ENCODE measurements around the gene CCDC85A.
A peak's percentile ranks its signal among the peaks of the same experiment; 100 is the strongest.

Gene CCDC85A

DNA sequence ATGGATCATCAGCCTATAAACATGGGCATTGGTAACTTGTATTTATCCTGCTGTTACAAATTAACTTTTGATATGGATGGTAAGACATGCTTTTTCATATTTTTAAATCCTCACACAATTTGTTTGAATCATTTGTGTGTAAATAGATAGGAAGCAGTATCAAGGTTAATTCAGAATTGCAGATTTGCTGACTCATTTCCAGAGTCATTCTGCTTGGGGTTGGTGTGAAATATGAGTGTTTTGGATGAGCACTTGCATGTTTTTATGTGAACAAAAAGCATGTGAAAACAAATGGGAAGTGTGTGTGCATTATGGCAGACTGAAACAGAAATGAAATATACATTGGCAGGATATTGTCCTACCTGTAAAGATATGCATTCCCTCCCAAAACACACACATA, 11.8 kb downstream of the CCDC85A start:
- no peak for DNase-seq (ENCODE audit: low spot score)

DNA sequence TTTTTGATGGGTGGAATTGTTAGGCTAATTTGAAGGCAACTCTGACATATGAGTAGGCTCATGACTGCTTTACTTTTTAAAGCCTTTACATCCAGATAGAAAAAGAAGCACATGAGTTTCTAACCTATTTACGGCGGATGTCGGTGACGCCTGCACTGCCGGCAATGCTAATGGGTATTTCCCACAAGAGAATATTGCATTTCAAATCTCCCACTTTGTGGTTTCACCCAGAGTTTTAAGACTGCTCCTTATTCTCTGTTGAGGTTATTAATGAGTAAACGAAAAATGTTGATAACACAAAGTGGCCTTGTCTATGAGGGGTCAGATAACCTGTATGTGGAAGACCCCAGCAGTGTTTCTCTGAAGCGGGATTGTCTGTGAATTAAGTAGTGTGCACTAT, 14.0 kb downstream of the CCDC85A start:
- no peak for DNase-seq (ENCODE audit: low spot score)

DNA sequence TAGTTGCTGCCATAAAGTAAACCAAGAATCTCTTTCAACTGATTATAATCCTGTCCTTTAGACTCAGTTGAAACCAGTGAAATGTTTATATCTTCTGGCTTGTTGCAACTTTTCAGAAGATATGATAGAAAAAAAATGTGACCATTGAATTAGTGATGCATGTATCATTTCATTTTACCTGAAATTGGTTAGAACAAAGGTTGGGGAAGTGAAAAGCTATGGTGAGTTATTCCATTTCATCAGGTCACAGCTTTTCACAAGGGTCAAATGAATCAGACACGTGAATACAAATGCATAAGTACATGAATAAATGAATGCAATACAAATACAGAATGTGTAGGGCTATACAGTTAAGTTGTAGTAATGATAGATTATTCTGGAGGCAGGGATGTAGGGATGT, 15.1 kb downstream of the CCDC85A start:
- DNase-seq (ENCODE audit: low spot score), result no peak

DNA sequence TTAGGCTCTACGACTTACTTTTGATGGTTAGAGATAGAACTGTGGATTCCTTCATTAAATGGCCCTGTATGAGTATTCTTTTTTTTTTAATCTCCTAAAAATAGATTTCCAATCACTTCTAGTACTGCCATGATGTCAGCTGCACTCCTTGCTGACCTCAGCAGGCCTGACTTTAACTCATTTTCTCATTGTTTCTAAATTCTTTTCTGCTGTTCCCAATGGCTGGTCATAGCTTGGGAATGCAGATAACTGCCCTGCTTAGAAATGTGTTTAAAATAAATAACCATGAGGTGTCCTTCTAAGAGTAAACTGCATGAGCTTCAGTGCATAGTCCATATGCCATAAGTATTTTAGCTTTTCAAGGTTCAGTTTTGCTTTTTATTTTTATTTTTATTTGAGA, 15.7 kb downstream of the CCDC85A start:
- DNase-seq (ENCODE audit: low spot score), result no peak

DNA sequence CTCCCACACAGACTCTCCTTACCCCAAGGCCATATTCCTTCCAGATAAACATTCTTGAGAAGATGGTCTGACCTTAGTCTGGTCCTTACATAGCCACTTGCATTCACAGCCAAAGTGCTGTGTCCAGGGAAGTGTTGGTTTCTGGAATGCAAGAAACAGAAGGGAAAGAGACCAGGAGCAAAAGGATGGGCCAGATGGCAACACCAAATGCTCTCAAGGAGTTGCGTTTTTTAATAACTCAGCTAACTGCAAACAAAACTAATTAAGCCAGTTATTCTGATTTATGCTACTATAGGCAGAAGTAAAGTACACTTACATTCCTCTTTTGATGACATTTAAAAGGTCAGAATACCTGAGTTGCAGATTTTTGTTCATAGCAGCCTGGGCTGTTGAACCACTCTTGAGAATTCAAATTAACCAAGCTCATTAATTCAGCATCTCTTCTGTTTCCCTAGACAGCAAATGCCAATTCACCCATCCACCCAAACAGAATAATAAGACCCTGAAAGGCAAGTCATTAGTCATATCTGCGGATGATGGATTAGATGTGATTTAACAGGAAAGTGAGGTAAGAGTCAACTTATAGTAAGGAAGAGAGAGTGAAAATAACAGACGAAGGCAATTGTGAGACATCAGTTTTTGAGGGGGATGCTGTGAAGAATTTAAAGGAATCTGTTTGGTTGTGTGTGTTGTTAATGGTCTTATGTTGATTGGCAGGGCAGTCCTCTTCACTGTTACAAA, 18.8 kb downstream of the CCDC85A start:
- peak; percentile 9 for DNase-seq (ENCODE audit: low spot score)

DNA sequence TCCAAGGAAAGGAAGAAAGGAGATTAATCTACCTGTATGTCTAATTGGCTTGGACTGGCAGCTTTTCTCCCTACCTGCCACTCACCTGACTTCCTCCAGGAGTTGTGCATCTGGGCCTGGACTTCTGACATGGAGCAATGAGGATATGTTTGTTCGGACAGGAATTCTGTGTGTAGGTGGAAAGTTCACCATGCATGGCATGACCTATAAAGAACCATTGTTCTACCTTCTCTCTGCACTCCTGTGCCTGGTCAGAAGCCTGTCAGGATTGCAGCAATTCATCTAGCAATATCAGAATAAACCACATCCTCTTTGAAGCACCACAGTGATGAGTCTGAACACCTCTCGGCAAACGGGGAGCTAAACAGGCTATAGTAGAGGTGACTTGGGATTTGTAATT, 20.8 kb downstream of the CCDC85A start:
- no peak for DNase-seq (ENCODE audit: low spot score)

DNA sequence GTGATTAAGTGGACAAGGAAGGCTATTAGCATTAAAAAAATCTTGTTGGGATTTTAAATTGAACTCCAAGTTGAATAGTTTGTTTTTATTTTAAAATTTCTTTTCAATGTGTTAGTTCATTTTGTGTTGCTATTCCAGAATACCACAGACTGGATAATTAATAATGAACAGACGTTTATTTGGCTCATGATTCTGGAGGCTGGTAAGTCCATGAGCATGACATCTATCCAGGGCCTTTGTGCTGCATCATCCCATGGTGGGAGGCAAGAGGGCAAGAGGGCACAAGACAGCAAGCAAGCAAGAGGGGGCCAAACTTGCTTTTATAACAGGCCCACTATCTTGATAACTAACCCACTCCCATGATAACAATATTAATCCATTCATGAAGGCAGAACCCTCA, 22.5 kb downstream of the CCDC85A start:
- DNase-seq (ENCODE audit: low spot score), result no peak

DNA sequence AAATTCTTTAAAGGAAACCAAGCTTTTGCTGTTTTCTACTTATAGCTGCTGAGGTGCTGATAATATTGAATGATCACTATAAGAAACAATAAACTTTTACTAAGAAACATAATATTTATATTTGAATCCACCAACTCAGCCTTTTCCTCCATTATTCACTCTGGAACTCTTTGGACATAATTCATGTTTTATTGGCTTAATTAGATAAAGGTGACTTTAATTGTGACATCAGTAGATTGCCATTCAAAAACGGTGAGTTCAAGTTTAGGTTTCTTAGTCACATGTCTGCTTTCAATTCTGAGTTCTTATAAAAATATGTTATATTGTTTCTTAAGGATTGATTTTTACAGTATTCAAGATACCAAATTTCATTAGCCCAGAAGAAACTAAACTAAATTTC, 24.0 kb downstream of the CCDC85A start:
- no peak for DNase-seq (ENCODE audit: low spot score)

DNA sequence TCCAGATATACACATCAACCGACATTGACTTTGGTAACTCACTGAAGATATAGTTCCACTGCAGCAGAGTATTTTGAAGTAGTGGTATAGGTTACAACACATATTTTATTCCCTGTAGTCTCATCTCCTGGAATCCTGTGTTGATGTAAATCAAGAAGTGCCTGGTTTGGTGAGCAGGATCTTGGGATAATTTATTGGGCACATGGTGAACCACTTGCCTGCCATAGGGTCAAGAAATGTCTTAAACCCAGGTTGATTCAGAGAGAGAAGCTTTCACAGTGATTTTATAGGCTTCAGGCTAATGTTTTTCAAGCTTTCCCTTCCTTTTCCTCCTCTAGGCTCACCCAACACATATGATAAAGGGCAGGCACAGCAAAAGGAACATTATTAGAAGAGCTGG, 24.6 kb downstream of the CCDC85A start:
- no peak for DNase-seq (ENCODE audit: low spot score)

DNA sequence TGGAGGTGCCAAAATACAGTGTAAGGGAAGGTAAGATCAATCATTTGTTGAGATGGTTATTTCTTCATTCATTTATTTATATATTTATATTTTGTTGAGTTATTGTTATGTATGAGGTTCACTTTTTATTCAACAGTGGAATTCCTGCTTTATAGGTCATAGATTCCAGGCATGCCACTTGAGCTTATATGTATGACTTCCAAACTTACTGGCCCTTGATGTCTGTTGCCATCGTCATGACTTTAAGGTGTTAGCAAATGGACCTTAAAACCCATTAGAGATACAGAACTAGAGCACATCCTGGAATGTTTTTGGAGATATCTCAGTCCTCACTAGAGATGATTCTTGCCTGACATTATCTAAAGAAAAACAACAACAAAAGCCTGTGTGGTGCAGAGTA, 25.9 kb downstream of the CCDC85A start:
- no peak for DNase-seq (ENCODE audit: low spot score)

DNA sequence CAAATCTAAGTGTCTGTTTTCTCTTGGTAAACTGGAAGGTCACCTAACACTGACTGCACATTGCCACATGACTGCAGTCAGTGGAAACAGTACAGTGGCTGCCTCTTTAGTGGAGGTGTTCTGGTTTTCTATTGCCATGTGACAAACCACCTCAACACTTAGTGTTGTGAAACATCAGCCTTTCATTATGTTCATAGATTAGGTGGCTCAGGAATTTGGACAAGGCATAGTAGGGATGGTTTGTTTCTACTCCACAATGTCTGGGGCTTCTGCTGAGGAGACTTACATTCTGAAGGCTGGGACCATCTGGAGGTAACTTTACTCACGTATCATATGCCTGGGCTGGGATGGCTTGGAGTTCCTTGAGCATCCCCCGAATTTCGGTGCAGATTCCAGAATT, 26.5 kb downstream of the CCDC85A start:
- no peak for DNase-seq (ENCODE audit: low spot score)

DNA sequence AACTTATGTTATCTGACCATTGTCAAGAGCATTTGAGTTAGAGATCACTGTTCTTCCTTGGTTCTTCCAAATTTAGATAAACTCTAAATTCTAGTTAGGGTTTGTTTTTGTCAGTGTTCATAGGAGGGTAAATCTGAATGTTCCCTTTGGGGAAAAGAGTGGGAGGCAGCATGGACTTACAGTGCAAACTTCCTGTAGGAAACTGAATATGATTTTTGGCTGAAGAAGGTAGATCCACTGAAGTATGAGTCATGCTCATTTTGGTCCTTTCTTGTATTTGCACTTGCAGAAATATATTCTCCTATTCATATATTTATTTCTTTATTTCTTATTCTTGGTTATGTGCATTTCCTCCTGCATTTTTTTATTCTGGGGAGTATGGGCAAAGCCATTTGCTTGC, 27.3 kb downstream of the CCDC85A start:
- DNase-seq (ENCODE audit: low spot score), result no peak

DNA sequence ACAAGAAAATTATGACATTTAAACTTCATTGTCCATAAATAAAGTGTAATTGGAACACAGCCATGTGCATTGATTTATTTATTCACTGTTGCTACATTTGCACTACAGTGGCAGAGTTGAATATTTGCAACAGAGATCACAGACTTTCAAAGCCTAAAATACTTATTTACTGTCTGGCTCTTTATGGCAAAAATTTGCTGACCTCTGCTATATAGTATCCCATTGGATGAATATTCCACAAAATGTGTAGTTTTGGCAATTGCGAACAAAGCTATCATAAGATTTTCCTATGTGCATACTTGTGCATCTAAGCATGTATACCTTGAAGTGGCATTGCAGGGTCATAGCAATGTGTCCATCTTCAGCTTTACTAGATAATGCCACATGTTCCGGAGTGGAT, 32.1 kb downstream of the CCDC85A start:
- no peak for DNase-seq (ENCODE audit: low spot score)

DNA sequence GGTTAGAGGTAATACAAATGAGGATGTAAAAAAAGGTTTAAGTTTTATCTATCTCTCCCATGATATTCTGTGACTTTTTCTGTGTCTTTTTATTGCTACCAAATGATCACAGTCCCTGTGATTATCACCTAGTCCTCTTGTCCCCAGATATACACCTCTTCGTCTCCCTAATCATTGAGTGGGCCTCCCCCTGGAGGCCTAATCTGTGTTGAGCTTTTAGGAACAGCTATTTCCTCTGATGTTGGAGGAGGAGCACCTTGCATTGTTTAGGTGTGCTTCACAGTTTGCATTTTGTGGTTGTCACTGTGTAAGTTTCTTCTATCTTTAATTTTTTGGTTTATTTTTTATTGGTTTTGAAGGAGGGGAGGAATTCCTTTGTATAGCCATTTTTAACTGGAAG, 33.3 kb downstream of the CCDC85A start:
- no peak for DNase-seq (ENCODE audit: low spot score)

DNA sequence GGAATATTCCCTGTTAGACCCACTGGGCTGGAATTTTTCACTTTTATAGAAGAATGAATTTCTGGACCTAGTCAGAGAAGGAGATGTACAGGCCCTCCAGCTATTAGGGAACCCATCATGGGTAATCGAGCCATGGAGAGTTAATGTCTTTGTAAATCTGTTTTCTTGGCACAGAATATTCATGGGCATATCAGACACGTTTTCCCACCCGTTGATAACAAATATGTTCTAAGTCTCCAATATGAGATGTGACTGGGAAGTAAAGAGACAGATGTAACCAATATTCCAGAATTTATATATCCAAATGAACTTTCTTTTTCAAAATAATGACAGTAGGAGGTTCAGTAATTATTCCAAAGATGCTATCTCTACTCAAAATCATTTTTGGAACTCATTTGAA, 38.7 kb downstream of the CCDC85A start:
- DNase-seq (ENCODE audit: low spot score), result peak; percentile 47

DNA sequence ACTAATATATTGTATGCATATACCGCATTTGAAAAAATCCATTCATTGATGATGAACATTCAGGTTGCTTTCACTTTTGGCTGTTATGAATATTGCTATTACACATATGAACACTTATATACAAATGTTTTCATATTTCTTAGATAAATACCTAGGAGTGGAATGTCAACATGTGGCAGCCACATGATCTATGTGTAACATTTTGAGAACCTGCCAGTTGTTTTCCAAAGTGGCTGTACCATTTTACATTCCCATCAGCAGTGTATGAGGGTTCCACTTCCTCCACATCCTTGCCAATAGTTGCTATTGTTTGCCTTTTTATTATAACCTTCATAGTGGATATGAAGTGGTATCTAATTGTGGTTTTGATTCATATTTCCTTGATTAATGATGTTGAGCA, 40.5 kb downstream of the CCDC85A start:
- DNase-seq (ENCODE audit: low spot score), result no peak

DNA sequence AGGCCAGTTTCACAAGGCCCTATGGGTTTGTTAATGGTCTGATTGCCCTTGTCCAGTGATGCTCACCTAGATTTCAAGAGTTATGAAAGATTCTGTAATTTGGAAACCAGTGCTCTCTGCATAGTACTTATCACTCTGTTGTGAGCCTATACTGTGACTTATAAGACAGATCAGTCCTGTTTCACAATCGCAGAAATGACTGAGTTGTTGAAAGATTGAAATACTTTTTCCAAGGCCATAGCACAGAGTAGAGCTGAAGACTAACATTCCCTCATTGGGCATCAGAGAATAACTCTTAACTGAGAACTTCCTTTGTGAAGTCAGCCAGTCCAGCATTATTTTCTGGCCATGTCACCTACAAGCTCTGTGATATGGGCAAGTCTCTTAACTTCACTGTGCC, 44.0 kb downstream of the CCDC85A start:
- no peak for DNase-seq (ENCODE audit: low spot score)

DNA sequence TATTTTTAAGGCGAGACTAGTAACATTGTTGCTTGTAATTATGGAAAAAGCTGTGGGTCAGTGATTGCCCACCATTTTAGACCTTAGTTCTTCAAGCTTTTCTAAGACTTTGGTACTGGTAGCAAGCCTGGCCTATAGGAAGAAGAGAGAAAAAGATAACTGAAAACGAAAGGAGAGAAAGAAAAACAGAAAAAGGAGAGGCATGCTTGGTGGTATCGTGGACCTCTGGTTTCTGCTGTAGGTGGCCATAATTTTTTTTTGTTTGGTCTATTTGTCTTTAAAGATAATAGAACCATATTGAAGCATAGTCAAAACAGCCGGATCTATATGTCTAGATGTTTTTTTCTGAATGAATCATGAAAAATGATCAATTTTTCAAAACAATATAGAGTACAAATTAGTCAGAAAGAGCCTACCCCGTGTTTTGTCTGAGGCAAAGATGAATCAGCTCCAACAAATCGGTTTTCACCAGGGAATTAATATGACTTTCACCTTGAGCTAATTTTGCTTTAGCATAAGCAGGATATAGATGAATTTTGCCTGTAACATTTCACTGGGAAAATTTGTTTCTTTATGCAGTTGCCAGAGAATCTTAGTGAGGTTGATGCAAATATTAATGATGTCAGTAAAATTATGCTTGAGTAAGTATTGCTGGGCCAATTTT, 45.7 kb downstream of the CCDC85A start:
- DNase-seq (ENCODE audit: low spot score), result no peak

DNA sequence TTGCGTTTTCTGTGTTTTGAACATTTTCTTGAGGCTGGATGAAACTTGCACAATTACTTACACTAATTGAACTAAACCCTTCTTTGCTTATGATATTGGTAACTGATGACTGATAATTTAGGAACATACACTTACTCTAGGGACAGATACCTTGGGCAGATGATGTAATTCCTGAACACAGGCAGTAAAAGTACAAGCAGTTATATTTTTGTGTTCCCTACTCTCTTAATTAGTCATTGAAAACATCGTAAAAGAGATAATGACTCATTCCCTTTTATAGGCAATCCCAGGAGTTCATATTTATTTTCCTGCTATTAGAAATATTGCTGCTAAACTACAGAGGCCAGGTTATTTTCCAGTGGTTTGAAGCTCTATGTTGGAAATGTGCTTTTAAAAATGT, 46.4 kb downstream of the CCDC85A start:
- no peak for DNase-seq (ENCODE audit: low spot score)

DNA sequence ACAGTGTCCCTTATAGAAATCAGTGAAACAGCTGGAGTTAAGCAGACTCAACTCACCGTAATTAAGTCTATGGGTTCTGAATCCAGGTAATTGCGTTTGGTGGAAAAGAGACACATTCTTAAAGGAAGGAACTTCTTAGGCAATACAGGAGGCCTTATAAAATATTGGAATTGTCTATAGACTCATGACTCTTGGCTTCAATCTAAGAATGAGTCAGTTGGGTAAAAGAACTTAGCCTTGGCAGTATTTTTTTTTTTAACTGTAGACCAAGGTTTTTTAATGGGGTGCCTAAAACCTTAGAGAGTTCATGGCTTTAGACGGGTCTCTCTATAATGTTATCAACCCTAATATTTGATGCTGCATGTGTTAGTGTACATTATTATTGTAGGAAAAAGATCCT, 47.6 kb downstream of the CCDC85A start:
- no peak for DNase-seq (ENCODE audit: low spot score)

DNA sequence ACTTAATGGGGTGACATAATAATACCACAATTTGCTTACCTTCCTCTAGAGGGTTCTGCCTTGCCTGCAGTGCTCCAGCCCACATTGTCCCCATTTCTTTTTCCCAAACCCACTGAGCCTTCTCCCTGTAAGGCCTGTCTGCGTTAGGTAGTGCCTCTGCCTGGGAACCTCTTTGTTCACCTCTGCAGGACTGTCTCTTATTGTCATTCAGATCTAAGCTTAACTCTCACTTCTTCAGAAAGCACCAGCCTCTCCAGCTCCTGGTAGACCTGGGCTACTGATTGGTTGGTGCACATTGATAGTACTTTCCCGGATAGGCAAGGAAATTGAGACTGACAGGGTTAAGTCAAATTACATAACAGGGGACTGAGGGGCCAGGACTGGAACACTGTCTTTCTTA, 49.1 kb downstream of the CCDC85A start:
- no peak for DNase-seq (ENCODE audit: low spot score)

DNA sequence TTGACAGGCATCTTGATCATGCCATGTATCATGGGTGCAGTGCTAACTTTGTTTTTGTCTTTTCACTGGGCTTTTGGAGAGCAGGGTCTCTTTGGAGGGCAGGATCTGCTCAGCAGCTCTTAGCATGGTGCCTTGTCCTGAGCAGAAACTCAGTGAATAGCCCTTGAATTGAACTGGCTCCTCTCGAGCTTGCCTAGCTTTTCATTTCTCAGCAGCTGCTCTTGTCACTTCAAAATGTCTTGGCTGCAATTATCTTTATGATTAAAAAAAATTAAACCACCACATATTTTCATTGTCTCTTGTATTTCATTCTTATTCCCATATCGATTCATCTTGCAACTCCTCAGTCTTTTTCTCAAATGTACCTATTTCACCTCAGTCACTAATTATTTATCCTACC, 50.5 kb downstream of the CCDC85A start:
- no peak for DNase-seq (ENCODE audit: low spot score)

DNA sequence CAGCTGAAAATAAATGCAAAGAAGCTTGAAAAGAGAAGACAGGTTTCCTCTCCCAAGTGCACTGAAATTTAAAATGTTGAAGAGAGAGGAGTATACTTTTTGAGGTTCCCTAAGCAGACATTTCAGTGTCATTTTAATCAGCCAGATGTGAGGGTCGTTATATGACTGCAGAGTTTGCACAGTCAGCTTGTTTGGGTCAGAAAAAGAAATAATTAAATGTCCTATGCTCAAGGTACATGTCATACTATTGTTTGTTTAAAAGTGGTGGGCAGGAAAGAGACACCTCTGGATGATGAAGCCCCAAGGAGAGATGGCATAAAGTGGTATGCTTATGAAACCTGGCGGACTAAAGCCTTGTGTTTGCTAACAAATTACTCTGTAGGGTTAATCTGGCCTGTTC, 55.2 kb downstream of the CCDC85A start:
- no peak for DNase-seq (ENCODE audit: low spot score)

DNA sequence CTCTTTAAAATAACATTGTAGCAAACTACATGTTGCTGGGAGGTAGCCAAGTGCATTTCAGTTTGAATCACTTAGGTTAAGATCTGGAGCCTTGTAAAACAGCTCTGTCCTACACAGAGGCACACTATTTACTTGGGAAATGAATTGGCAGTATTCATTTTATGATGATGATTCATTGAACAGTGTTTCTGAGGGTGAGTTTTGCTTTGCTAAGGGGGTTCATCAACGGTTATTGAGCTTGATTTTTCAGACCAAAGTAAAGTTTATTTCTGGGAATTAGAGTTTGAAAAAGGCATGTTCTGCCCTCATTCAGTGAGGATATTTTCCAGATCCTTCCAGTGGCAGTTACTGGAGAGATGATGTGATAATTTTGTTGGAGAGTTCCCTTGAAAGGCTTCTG, 55.6 kb downstream of the CCDC85A start:
- no peak for DNase-seq (ENCODE audit: low spot score)

All from cerebellar cortex (tissue), 1 donor.